IgD-negative memory B cell (primary cell): ENCODE measurements around the gene ITCH. TPM values are rescaled to one million over a fixed set of nuclear protein-coding genes. Genes with fewer than 3 reads are reported as not detected.
"Not testable (repeated sequence)": the region's sequence is repeated elsewhere in the genome, so short reads cannot be mapped to it uniquely, and the experiment has no call there.

ENCODE experiments used
- H3K27ac Mint-ChIP-seq, 3 donors: one replicate each; pipeline ENCODE4 v1.8.0; 2020 to 2022; ENCODE audit warnings: mild to moderate bottlenecking in 3 of 3, mixed read lengths in 3 of 3, moderate library complexity in 1 of 3
- H3K27me3 Mint-ChIP-seq: one replicate; pipeline ENCODE4 v1.8.0; 2021; ENCODE audit warnings: mixed read lengths
- H3K36me3 Mint-ChIP-seq: one replicate; pipeline ENCODE4 v1.8.0; 2020; ENCODE audit warnings: mild to moderate bottlenecking, mixed read lengths
- H3K4me1 Mint-ChIP-seq, 3 donors: one replicate each; pipeline ENCODE4 v1.8.0; 2020 to 2022; ENCODE audit warnings: mixed read lengths in 3 of 3, mild to moderate bottlenecking in 1 of 3
- H3K4me3 Mint-ChIP-seq, 4 donors: one replicate each; pipeline ENCODE4 v1.8.0; 2020 to 2022; ENCODE audit warnings: mild to moderate bottlenecking in 4 of 4, mixed read lengths in 4 of 4, moderate library complexity in 3 of 4
- H3K9me3 Mint-ChIP-seq, 3 donors: one replicate each; pipeline ENCODE4 v1.8.0; 2020 to 2021; ENCODE audit warnings: mixed read lengths in 3 of 3, mild to moderate bottlenecking in 1 of 3
- polyA plus RNA-seq: library from polyadenylated mRNA; unstranded; fragments of 300-500 nt; fragmentation: Illumina TruSeq; gene quantifications from one replicate; pipeline ENCODE4 v1.2.3, GENCODE V29; 2021

ITCH gene
- polyA plus RNA-seq, 1 donor from 2014 or later: 33.7 TPM

- no peak overlapping the region for H3K27ac Mint-ChIP-seq
- peaks cover 5 to 16% (median 7%) of the 10 kb centered on the region in 3 donors for H3K9me3 Mint-ChIP-seq
- no peaks in the 10 kb centered on the region for H3K27me3 Mint-ChIP-seq
- no peak overlapping the region for H3K4me3 Mint-ChIP-seq
- peaks cover 35% of the 10 kb centered on the region for H3K36me3 Mint-ChIP-seq
- peaks cover 7 to 14% (median 11%) of the 10 kb centered on the region in 3 donors for H3K4me1 Mint-ChIP-seq
These were observed 137.8 kb downstream of the ITCH start for GRCh38 chr20:34500823-34501222.

- Mint-ChIP-seq H3K4me1 (peaks cover 0 to 4% (median 0%) of the 10 kb centered on the region in 3 donors), H3K36me3 (peaks cover 5% of the 10 kb centered on the region), H3K27ac (peak overlapping the region in 2 of 3 donors; percentile 53 to 67), H3K9me3 (no peaks in the 10 kb centered on the region), H3K27me3 (no peaks in the 10 kb centered on the region), H3K4me3 (no peak overlapping the region)
These were observed 143.4 kb downstream of the ITCH start for GRCh38 chr20:34506480-34506879.

- H3K4me1 Mint-ChIP-seq: peaks cover 1 to 10% (median 7%) of the 10 kb centered on the region in 3 donors
- peaks cover 2% of the 10 kb centered on the region for H3K36me3 Mint-ChIP-seq
- H3K27ac Mint-ChIP-seq: peak overlapping the region in 1 of 3 donors; percentile 82
- H3K4me3 Mint-ChIP-seq: no peak overlapping the region
- no peaks in the 10 kb centered on the region for H3K9me3 Mint-ChIP-seq
- H3K27me3 Mint-ChIP-seq: no peaks in the 10 kb centered on the region
These were observed 144.8 kb downstream of the ITCH start for GRCh38 chr20:34507702-34508413.

DNA sequence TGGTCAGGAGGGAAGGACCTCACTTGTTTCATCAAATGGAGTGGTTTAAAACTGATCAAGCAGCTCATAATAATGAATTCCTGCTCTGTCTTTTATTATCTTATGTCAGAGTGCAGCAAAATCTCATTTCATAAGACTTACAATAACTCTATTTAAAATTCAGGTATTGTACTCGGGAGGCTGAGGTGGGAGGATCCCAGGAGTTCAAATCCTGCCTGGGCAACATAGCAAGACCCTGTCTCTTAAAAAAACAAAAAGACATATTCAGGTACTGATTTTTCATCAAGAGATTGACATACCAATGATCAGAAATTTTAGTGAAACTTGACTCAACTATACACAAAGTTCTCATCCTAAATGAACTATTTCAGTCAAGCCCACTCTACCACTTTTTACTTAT is 147.5 kb downstream of the ITCH start:
- H3K27ac Mint-ChIP-seq: peak overlapping the region in 1 of 3 donors; percentile 78
- H3K36me3 Mint-ChIP-seq: no peaks in the 10 kb centered on the region
- H3K9me3 Mint-ChIP-seq: no peaks in the 10 kb centered on the region
- no peak overlapping the region for H3K4me3 Mint-ChIP-seq
- H3K27me3 Mint-ChIP-seq: no peaks in the 10 kb centered on the region
- H3K4me1 Mint-ChIP-seq: peaks cover 14 to 23% (median 18%) of the 10 kb centered on the region in 3 donors

DNA sequence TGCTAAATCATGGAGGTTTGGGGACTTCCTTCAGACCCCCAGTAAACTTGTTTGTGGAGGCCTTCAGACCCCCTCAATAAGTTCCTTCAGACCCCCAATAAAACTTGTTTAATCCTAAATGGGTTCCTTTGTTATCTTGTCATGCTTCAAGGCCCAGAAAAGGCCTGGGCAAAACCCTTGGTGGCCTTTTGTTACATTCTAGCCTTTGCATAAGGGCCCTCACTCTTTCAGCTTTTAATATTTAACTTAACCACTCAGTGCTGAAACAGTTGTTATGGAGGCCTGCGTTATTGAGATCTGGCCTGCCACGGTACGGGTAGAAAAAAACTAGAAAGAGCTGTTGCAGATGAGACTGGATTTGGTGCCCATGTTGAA is 148.8 kb downstream of the ITCH start:
- peak overlapping the region in 1 of 3 donors; percentile 53 for H3K27ac Mint-ChIP-seq
- peak overlapping the region in 1 of 4 donors; percentile 69 for H3K4me3 Mint-ChIP-seq
- H3K9me3 Mint-ChIP-seq: no peaks in the 10 kb centered on the region
- no peaks in the 10 kb centered on the region for H3K27me3 Mint-ChIP-seq
- peaks cover 20 to 23% (median 22%) of the 10 kb centered on the region in 3 donors for H3K4me1 Mint-ChIP-seq
- H3K36me3 Mint-ChIP-seq: no peaks in the 10 kb centered on the region

- H3K4me1 Mint-ChIP-seq: peaks cover 20 to 23% (median 22%) of the 10 kb centered on the region in 3 donors
- peak overlapping the region; percentile 53 to 89 (median 82) for H3K27ac Mint-ChIP-seq
- peak overlapping the region in 2 of 4 donors; percentile 52 to 69 for H3K4me3 Mint-ChIP-seq
- H3K36me3 Mint-ChIP-seq: no peaks in the 10 kb centered on the region
- H3K27me3 Mint-ChIP-seq: no peaks in the 10 kb centered on the region
- no peaks in the 10 kb centered on the region for H3K9me3 Mint-ChIP-seq
These were observed 149.3 kb downstream of the ITCH start for GRCh38 chr20:34512266-34512954.

DNA sequence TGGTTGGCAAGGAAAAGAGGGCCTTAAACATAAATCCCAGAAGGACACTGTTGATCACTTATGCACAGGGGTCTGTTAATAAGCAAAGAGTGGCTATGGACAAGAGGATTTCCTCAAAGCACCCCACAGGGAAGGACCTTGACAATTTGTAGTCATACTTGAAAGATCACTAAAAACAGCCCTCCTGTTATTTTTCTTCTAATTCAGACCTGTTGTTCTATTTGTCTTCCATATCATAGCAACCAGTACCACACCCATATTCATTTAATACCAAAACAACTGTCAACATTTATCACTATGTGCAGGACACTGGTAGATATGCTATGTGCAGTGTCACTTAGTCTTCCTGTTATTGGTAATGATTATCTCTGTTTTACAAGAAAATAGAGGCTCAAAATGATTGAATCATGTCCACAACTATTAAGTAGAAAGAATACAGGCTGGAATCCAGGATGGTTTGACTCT is 149.9 kb downstream of the ITCH start:
- Mint-ChIP-seq H3K27ac (peak overlapping the region; percentile 53 to 89 (median 82)), H3K4me1 (peaks cover 24 to 26% (median 25%) of the 10 kb centered on the region in 3 donors), H3K27me3 (no peaks in the 10 kb centered on the region), H3K9me3 (no peaks in the 10 kb centered on the region), H3K36me3 (no peaks in the 10 kb centered on the region), H3K4me3 (peak overlapping the region in 3 of 4 donors; percentile 47 to 69 (median 61))

DNA sequence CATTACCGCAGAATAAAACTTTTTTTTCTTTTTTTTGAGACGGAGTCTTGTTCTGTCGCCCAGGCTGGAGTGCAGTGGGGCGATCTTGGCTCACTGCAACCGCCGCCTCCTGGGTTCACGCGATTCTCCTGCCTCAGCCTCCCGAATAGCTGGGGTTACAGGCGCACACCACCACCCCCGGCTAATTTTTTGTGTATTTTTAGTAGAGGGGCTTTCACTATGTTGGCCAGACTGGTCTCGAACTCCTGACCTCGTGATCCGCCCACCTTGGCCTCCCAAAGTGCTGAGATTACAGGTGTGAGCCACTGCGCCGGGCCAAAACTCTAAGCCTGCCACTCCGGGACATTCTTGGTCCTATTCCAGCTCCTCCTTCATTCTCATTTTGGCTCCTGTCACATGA is 151.0 kb downstream of the ITCH start:
- H3K27me3 Mint-ChIP-seq, H3K36me3 Mint-ChIP-seq, H3K9me3 Mint-ChIP-seq, H3K27ac Mint-ChIP-seq: not testable (repeated sequence)
- Mint-ChIP-seq H3K4me1 (peaks cover 30 to 34% (median 32%) of the 10 kb centered on the region in 3 donors), H3K4me3 (peak overlapping the region in 3 of 4 donors; percentile 60 to 100 (median 99))

DNA sequence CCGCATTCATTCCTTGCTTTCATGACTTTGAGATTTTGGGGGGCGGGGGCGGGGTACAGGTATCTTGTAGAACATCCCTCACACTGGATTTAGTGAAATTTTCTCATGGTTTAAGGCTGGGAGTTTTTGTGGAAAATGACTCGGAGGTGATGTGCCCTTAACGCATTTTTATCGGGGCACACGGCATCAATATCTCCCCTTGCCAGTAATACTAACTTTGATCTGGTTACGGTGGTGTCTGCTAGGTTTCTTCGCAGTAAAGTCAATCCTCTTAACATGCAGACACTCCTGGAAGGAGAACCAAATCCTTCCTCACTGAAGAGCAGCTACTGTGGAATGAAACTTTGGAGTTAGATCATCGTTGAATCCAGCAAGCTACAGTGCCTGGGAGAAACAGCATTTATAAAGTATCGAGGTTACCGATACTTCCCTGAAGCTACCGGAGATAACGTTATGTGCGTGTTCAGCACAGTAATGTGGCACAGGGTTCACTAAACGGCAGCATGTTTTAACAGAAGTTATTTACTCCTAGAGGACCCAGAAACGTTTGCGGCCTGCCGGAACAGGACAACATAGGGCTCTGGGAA is 151.9 kb downstream of the ITCH start:
- peaks cover 30 to 39% (median 32%) of the 10 kb centered on the region in 3 donors for H3K4me1 Mint-ChIP-seq
- no peaks in the 10 kb centered on the region for H3K27me3 Mint-ChIP-seq
- H3K4me3 Mint-ChIP-seq: peak overlapping the region; percentile 98 to 100 (median 99)
- no peaks in the 10 kb centered on the region for H3K36me3 Mint-ChIP-seq
- no peaks in the 10 kb centered on the region for H3K9me3 Mint-ChIP-seq
- peak overlapping the region; percentile 95 to 99 (median 97) for H3K27ac Mint-ChIP-seq

DNA sequence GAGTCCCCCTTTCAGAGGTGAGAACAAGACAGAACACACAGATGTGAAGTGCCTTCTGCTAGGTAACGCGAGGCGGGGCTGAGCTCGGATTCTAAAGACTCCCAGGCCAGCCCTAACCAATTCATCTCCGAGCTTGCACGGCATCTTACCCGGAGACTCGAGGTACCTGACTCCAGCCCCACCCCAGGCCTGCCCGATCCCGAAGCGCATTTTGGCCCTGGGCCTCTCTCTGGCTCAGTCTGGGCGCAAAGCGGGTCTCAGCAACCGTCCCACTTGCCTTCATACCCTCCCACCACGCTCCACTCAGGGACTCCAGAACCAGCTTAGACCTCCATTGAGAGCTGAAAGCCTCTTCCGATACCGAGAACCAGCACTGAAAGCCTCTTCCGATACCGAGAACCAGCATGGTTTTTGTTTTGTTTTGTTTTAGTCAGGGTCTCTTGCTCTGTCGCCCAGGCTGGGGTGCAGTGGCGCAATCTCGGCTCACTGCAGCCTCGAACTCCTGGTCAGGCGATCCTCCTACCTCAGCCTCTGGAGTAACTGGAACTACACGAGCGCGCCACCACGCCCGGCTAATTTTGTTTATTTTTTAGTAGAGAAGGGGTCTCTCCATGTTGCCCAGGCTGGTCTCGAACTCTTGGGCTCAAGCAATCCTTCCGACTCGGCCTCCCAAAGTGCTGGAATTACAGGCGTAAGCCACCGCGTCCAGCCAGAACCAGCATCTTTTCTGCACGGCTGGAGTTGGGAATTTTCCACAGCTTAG is 152.6 kb downstream of the ITCH start:
- H3K27ac Mint-ChIP-seq: peak overlapping the region; percentile 95 to 99 (median 97)
- H3K4me1 Mint-ChIP-seq: peaks cover 30 to 42% (median 32%) of the 10 kb centered on the region in 3 donors
- H3K4me3 Mint-ChIP-seq: peak overlapping the region; percentile 98 to 100 (median 99)
- no peaks in the 10 kb centered on the region for H3K27me3 Mint-ChIP-seq
- no peaks in the 10 kb centered on the region for H3K36me3 Mint-ChIP-seq
- no peaks in the 10 kb centered on the region for H3K9me3 Mint-ChIP-seq

GRCh38 chr20:34516247-34517113 is 153.4 kb downstream of the ITCH start, which contains the start of gene DYNLRB1:
Gene DYNLRB1, plus strand, starts transcription at chr20:34516422. Its CDS starts 37 bp downstream, at chr20:34516459.
- peak within 1 kb of the TSS; percentile 98 to 100 (median 99) for H3K4me3 Mint-ChIP-seq

GRCh38 chr20:34517114-34517505 is 154.0 kb downstream of the ITCH start:
- H3K27ac Mint-ChIP-seq: peak overlapping the region; percentile 95 to 99 (median 97)
- H3K4me1 Mint-ChIP-seq: peaks cover 33 to 48% (median 36%) of the 10 kb centered on the region in 3 donors
- peak overlapping the region; percentile 98 to 100 (median 99) for H3K4me3 Mint-ChIP-seq
- H3K36me3 Mint-ChIP-seq: no peaks in the 10 kb centered on the region
- no peaks in the 10 kb centered on the region for H3K27me3 Mint-ChIP-seq
- no peaks in the 10 kb centered on the region for H3K9me3 Mint-ChIP-seq

More at GRCh38 chr20:34516247-34517113, 153.4 kb downstream of the ITCH start, which contains the start of gene DYNLRB1:
- peaks cover 30 to 46% (median 33%) of the 10 kb centered on the region in 3 donors for H3K4me1 Mint-ChIP-seq
- no peaks in the 10 kb centered on the region for H3K36me3 Mint-ChIP-seq
- no peaks in the 10 kb centered on the region for H3K9me3 Mint-ChIP-seq
- peak within 1 kb of the TSS; percentile 95 to 99 (median 97) for H3K27ac Mint-ChIP-seq
- no peaks in the 10 kb centered on the region for H3K27me3 Mint-ChIP-seq

DNA sequence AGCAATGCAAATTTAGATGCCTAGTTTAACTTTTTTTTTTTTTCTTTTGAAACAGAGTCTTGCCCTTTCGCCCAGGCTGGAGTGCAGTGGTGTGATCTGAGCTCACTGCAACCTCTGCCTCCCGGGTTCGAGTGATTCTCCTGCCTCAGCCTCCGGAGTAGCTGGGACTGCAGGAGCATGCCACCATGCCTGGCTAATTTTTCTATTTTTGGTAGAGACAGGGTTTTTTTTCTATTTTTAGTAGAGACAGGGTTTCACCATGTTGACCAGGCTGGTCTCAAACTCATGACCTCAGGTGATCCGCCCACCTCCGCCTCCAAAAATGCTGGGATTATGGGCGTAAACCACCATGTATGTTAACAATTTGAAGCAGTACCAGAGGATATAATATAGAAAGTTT is 155.8 kb downstream of the ITCH start:
- peak overlapping the region in 1 of 3 donors; percentile 92 for H3K27ac Mint-ChIP-seq

More for the DNA sequence above, 155.8 kb downstream of the ITCH start:
- H3K36me3 Mint-ChIP-seq, H3K9me3 Mint-ChIP-seq, H3K27me3 Mint-ChIP-seq: not testable (repeated sequence)
- peak overlapping the region in 3 of 4 donors; percentile 3 to 89 (median 89) for H3K4me3 Mint-ChIP-seq
- H3K4me1 Mint-ChIP-seq: peaks cover 23 to 47% (median 40%) of the 10 kb centered on the region in 3 donors
